Measurements from ENCODE around the gene WWTR1.

- TF ChIP-seq, protein P1, sequence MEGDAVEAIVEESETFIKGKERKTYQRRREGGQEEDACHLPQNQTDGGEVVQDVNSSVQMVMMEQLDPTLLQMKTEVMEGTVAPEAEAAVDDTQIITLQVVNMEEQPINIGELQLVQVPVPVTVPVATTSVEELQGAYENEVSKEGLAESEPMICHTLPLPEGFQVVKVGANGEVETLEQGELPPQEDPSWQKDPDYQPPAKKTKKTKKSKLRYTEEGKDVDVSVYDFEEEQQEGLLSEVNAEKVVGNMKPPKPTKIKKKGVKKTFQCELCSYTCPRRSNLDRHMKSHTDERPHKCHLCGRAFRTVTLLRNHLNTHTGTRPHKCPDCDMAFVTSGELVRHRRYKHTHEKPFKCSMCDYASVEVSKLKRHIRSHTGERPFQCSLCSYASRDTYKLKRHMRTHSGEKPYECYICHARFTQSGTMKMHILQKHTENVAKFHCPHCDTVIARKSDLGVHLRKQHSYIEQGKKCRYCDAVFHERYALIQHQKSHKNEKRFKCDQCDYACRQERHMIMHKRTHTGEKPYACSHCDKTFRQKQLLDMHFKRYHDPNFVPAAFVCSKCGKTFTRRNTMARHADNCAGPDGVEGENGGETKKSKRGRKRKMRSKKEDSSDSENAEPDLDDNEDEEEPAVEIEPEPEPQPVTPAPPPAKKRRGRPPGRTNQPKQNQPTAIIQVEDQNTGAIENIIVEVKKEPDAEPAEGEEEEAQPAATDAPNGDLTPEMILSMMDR (IDR thresholded peaks at IDR 0.05), result no peak
- no peak for TF ChIP-seq POLR2A (IDR thresholded peaks at IDR 0.05)
These were observed 6.1 kb upstream of the WWTR1 start for GRCh38 chr3:149663966-149664365.
